ELR (cell line): ENCODE data around the gene SLC52A1.
"Not testable (repeated sequence)": the region's sequence is repeated elsewhere in the genome, so short reads cannot be mapped to it uniquely, and the experiment has no call there.

Experiments used
- DNase-seq: peaks from one replicate; pipeline ENCODE4 v3.0.0-alpha.2; 2015; ENCODE audit warnings: low read depth

The SLC52A1 gene

GRCh38 chr17:5035315-5035714 is at the start of gene SLC52A1:
Gene SLC52A1, minus strand, starts transcription at chr17:5035426. Its CDS starts 820 bp downstream, at chr17:5034606.
- peak; percentile 27 for DNase-seq

GRCh38 chr17:5080591-5080990 is 45.4 kb upstream of the SLC52A1 start:
- DNase-seq = no peak

GRCh38 chr17:5078106-5079028 is 43.1 kb upstream of the SLC52A1 start, which contains the start of gene ZFP3:
Gene ZFP3, plus strand, starts transcription at chr17:5078467. Its CDS starts 13,038 bp downstream, at chr17:5091505.
- peak; percentile 37 for DNase-seq

GRCh38 chr17:5077781-5078105 is 42.5 kb upstream of the SLC52A1 start:
- no peak for DNase-seq

GRCh38 chr17:5077275-5077674 is 42.0 kb upstream of the SLC52A1 start:
- not testable (repeated sequence) for DNase-seq

- DNase-seq = not testable (repeated sequence)
Observed at GRCh38 chr17:5075472-5075871, 40.2 kb upstream of the SLC52A1 start.

GRCh38 chr17:5069724-5070123 is 34.5 kb upstream of the SLC52A1 start:
- no peak for DNase-seq

- no peak for DNase-seq
Observed at GRCh38 chr17:5068236-5068635, 33.0 kb upstream of the SLC52A1 start.

- no peak for DNase-seq
Observed at GRCh38 chr17:5065227-5065744, 30.1 kb upstream of the SLC52A1 start.

- no peak for DNase-seq
Observed at GRCh38 chr17:5055543-5055942, 20.3 kb upstream of the SLC52A1 start.

- DNase-seq = no peak
Observed at GRCh38 chr17:5050278-5050677, 15.1 kb upstream of the SLC52A1 start.

- DNase-seq = no peak
Observed at GRCh38 chr17:5049314-5049841, 14.2 kb upstream of the SLC52A1 start.

- DNase-seq = no peak
Observed at GRCh38 chr17:5047446-5047845, 12.2 kb upstream of the SLC52A1 start.

- no peak for DNase-seq
Observed at GRCh38 chr17:5045496-5045895, 10.3 kb upstream of the SLC52A1 start.

GRCh38 chr17:5044630-5045029 is 9.4 kb upstream of the SLC52A1 start:
- peak; percentile 44 for DNase-seq

GRCh38 chr17:5043524-5043923 is 8.3 kb upstream of the SLC52A1 start:
- no peak for DNase-seq

GRCh38 chr17:5042157-5043022 is 7.2 kb upstream of the SLC52A1 start:
- no peak for DNase-seq

- DNase-seq = no peak
Observed at GRCh38 chr17:5034651-5035050, 575 bp downstream of the SLC52A1 start.

- no peak for DNase-seq
Observed at GRCh38 chr17:5034063-5034462, 1.2 kb downstream of the SLC52A1 start.

- no peak for DNase-seq
Observed at GRCh38 chr17:5033352-5034015, 1.7 kb downstream of the SLC52A1 start.

GRCh38 chr17:5032865-5033264 is 2.4 kb downstream of the SLC52A1 start:
- no peak for DNase-seq
